Memory B cell (primary cell): ENCODE measurements around the gene MGAT4A.

Experiments used
- ATAC-seq: fragments of 150-1000 bp; cut with Tn5 transposase; 2 replicates; pipeline ENCODE4 v1.10.0; 2021; ENCODE audit warnings: low read depth, mild to moderate bottlenecking, moderate library complexity
- DNase-seq, 2 donors: peaks; one replicate each; pipeline ENCODE4 v3.0.0; 2022; ENCODE audit warnings: low spot score in 2 of 2
- H3K27ac Mint-ChIP-seq: one replicate; pipeline ENCODE4 v1.8.0; 2022; ENCODE audit warnings: mild to moderate bottlenecking, moderate library complexity, mixed read lengths
- H3K27me3 Mint-ChIP-seq: one replicate; pipeline ENCODE4 v1.8.0; 2022; ENCODE audit warnings: mixed read lengths
- H3K36me3 Mint-ChIP-seq: one replicate; pipeline ENCODE4 v1.8.0; 2022; ENCODE audit warnings: mild to moderate bottlenecking, mixed read lengths
- H3K4me1 Mint-ChIP-seq: one replicate; pipeline ENCODE4 v1.8.0; 2022; ENCODE audit warnings: mixed read lengths
- H3K4me3 Mint-ChIP-seq: one replicate; pipeline ENCODE4 v1.8.0; 2022; ENCODE audit warnings: mild to moderate bottlenecking, moderate library complexity, mixed read lengths
- H3K9me3 Mint-ChIP-seq: one replicate; pipeline ENCODE4 v1.8.0; 2022; ENCODE audit warnings: mixed read lengths

Gene MGAT4A

GRCh38 chr2:98731041-98731893 is at the start of gene MGAT4A:
MGAT4A (minus strand) TSS chr2:98731132; CDS start chr2:98726332, 4,800 bp downstream.
- Mint-ChIP-seq H3K9me3 (no peaks in the 10 kb centered on the region), H3K27me3 (no peaks in the 10 kb centered on the region), H3K4me3 (peak within 1 kb of the TSS; percentile 85), H3K27ac (peak within 1 kb of the TSS; percentile 87), H3K4me1 (peaks cover 35% of the 10 kb centered on the region), H3K36me3 (no peaks in the 10 kb centered on the region)
- peak; percentile 85 for ATAC-seq
- peak; percentile 73 to 75 for DNase-seq

- H3K27me3 Mint-ChIP-seq = no peaks in the 10 kb centered on the region
- DNase-seq (no peak), ATAC-seq (no peak)
- H3K27ac Mint-ChIP-seq = no peak overlapping the region
- H3K4me3 Mint-ChIP-seq = no peak overlapping the region
- peaks cover 6% of the 10 kb centered on the region for H3K9me3 Mint-ChIP-seq
- peaks cover 5% of the 10 kb centered on the region for H3K36me3 Mint-ChIP-seq
- H3K4me1 Mint-ChIP-seq = no peaks in the 10 kb centered on the region
These were observed 48.0 kb upstream of the MGAT4A start for GRCh38 chr2:98778741-98779483.

GRCh38 chr2:98778151-98778550 is 47.2 kb upstream of the MGAT4A start:
- Mint-ChIP-seq H3K4me1 (no peaks in the 10 kb centered on the region), H3K27me3 (no peaks in the 10 kb centered on the region), H3K9me3 (peaks cover 6% of the 10 kb centered on the region), H3K36me3 (peaks cover 5% of the 10 kb centered on the region), H3K4me3 (no peak overlapping the region), H3K27ac (no peak overlapping the region)
- ATAC-seq (no peak), DNase-seq (no peak)

- Mint-ChIP-seq H3K27ac (no peak overlapping the region), H3K27me3 (no peaks in the 10 kb centered on the region), H3K36me3 (peaks cover 5% of the 10 kb centered on the region), H3K9me3 (peaks cover 6% of the 10 kb centered on the region), H3K4me3 (no peak overlapping the region), H3K4me1 (peaks cover 3% of the 10 kb centered on the region)
- no peak for ATAC-seq
- no peak for DNase-seq
These were observed 46.8 kb upstream of the MGAT4A start for GRCh38 chr2:98777710-98778109.

GRCh38 chr2:98777076-98777475 is 46.1 kb upstream of the MGAT4A start:
- Mint-ChIP-seq H3K27me3 (no peaks in the 10 kb centered on the region), H3K9me3 (peaks cover 6% of the 10 kb centered on the region)

GRCh38 chr2:98776136-98776535 is 45.2 kb upstream of the MGAT4A start:
- Mint-ChIP-seq H3K9me3 (no peaks in the 10 kb centered on the region), H3K36me3 (no peaks in the 10 kb centered on the region), H3K27me3 (no peaks in the 10 kb centered on the region), H3K27ac (no peak overlapping the region), H3K4me3 (no peak overlapping the region), H3K4me1 (peaks cover 14% of the 10 kb centered on the region)
- ATAC-seq (no peak), DNase-seq (no peak)

More at GRCh38 chr2:98777076-98777475, 46.1 kb upstream of the MGAT4A start:
- no peak overlapping the region for H3K27ac Mint-ChIP-seq
- ATAC-seq (no peak), DNase-seq (no peak)
- H3K4me1 Mint-ChIP-seq = peaks cover 7% of the 10 kb centered on the region
- no peak overlapping the region for H3K4me3 Mint-ChIP-seq
- H3K36me3 Mint-ChIP-seq = peaks cover 3% of the 10 kb centered on the region

- Mint-ChIP-seq H3K36me3 (no peaks in the 10 kb centered on the region), H3K4me3 (no peak overlapping the region), H3K27ac (no peak overlapping the region), H3K4me1 (peaks cover 19% of the 10 kb centered on the region), H3K27me3 (peaks cover 2% of the 10 kb centered on the region), H3K9me3 (no peaks in the 10 kb centered on the region)
- DNase-seq (no peak), ATAC-seq (no peak)
These were observed 44.4 kb upstream of the MGAT4A start for GRCh38 chr2:98775146-98775986.

GRCh38 chr2:98773907-98774306 is 43.0 kb upstream of the MGAT4A start:
- DNase-seq (no peak), ATAC-seq (no peak)
- H3K9me3 Mint-ChIP-seq = no peaks in the 10 kb centered on the region
- H3K4me1 Mint-ChIP-seq = peaks cover 25% of the 10 kb centered on the region
- peaks cover 2% of the 10 kb centered on the region for H3K27me3 Mint-ChIP-seq
- no peak overlapping the region for H3K27ac Mint-ChIP-seq
- H3K36me3 Mint-ChIP-seq = no peaks in the 10 kb centered on the region
- H3K4me3 Mint-ChIP-seq = no peak overlapping the region

GRCh38 chr2:98773169-98773568 is 42.2 kb upstream of the MGAT4A start:
- no peak for DNase-seq
- H3K9me3 Mint-ChIP-seq = no peaks in the 10 kb centered on the region
- no peaks in the 10 kb centered on the region for H3K36me3 Mint-ChIP-seq
- no peak for ATAC-seq
- H3K27ac Mint-ChIP-seq = no peak overlapping the region
- peak overlapping the region; percentile 35 for H3K4me3 Mint-ChIP-seq
- peaks cover 25% of the 10 kb centered on the region for H3K4me1 Mint-ChIP-seq
- peaks cover 2% of the 10 kb centered on the region for H3K27me3 Mint-ChIP-seq

GRCh38 chr2:98772536-98772935 is 41.6 kb upstream of the MGAT4A start:
- peaks cover 2% of the 10 kb centered on the region for H3K27me3 Mint-ChIP-seq
- no peaks in the 10 kb centered on the region for H3K36me3 Mint-ChIP-seq
- H3K27ac Mint-ChIP-seq = peak overlapping the region; percentile 39
- H3K4me1 Mint-ChIP-seq = peaks cover 25% of the 10 kb centered on the region
- H3K9me3 Mint-ChIP-seq = no peaks in the 10 kb centered on the region
- ATAC-seq (no peak), DNase-seq (no peak)
- H3K4me3 Mint-ChIP-seq = peak overlapping the region; percentile 81

- Mint-ChIP-seq H3K4me3 (peak overlapping the region; percentile 81), H3K9me3 (no peaks in the 10 kb centered on the region), H3K4me1 (peaks cover 25% of the 10 kb centered on the region), H3K27me3 (peaks cover 2% of the 10 kb centered on the region), H3K36me3 (no peaks in the 10 kb centered on the region), H3K27ac (peak overlapping the region; percentile 39)
- DNase-seq (peak in 1 of 2 donors; percentile 12), ATAC-seq (peak; percentile 81)
These were observed 41.0 kb upstream of the MGAT4A start for GRCh38 chr2:98771721-98772524.

- H3K27ac Mint-ChIP-seq = peak overlapping the region; percentile 70
These were observed 40.3 kb upstream of the MGAT4A start for GRCh38 chr2:98771264-98771663.

GRCh38 chr2:98769784-98770183 is 38.9 kb upstream of the MGAT4A start:
- Mint-ChIP-seq H3K9me3 (no peaks in the 10 kb centered on the region), H3K4me1 (peaks cover 35% of the 10 kb centered on the region), H3K27me3 (peaks cover 2% of the 10 kb centered on the region), H3K27ac (no peak overlapping the region), H3K36me3 (no peaks in the 10 kb centered on the region), H3K4me3 (no peak overlapping the region)
- ATAC-seq (no peak), DNase-seq (no peak)

More at GRCh38 chr2:98771264-98771663, 40.3 kb upstream of the MGAT4A start:
- Mint-ChIP-seq H3K4me1 (peaks cover 29% of the 10 kb centered on the region), H3K36me3 (no peaks in the 10 kb centered on the region), H3K4me3 (peak overlapping the region; percentile 81), H3K9me3 (no peaks in the 10 kb centered on the region), H3K27me3 (peaks cover 2% of the 10 kb centered on the region)
- DNase-seq (no peak), ATAC-seq (no peak)
